PC-9 (cell line): ENCODE results near the gene N4BP3. TPM values are rescaled to one million over a fixed set of nuclear protein-coding genes. Genes with fewer than 3 reads are reported as not detected.

Experiments used
- BruUV-seq: library from RNA; stranded (reverse); fragments of 400-500 nt; replicated peaks from 2 replicates; lab custom pipeline; 2021; lab: Mats Ljungman, UMichigan
- CTCF ChIA-PET: fragments of 300-600 bp; sonication (Branson Sonifier 250); formaldehyde crosslinking; loops from one replicate; lab custom pipeline; 2022; ENCODE audit warnings: antibody characterized with exemption; lab: Charles Lee
- POLR2A ChIA-PET: fragments of 300-600 bp; sonication (Branson Sonifier 250); formaldehyde crosslinking; loops from one replicate; lab custom pipeline; 2022; ENCODE audit warnings: antibody characterized with exemption; ENCODE audit not compliant: unreplicated experiment; lab: Charles Lee
- DNase-seq, 2 experiments: peaks; one replicate each; pipeline versions ENCODE4 v3.0.0 to v3.0.0-alpha.2; 2015 to 2022; ENCODE audit warnings: mixed read lengths in 1 of 2
- H2AFZ ChIP-seq: fragments of 200-600 bp; sonication (generic); 2 replicates; pipeline ENCODE4 v1.8.1; 2017; ENCODE audit warnings: antibody characterized with exemption
- H3F3A ChIP-seq: fragments of 200-600 bp; sonication (generic); 2 replicates; pipeline ENCODE4 v1.8.1; 2017; ENCODE audit warnings: antibody characterized with exemption, mild to moderate bottlenecking, low read depth; ENCODE audit not compliant: insufficient read depth
- H3K27ac ChIP-seq: fragments of 200-600 bp; sonication (generic); 2 replicates; pipeline ENCODE4 v1.6.1; 2016; ENCODE audit warnings: mixed run types
- H3K27me3 ChIP-seq: fragments of 200-600 bp; sonication (generic); 2 replicates; pipeline ENCODE4 v1.6.1; 2016; ENCODE audit warnings: low read depth, mixed run types; ENCODE audit not compliant: insufficient read depth
- H3K36me3 ChIP-seq: fragments of 200-600 bp; sonication (generic); 2 replicates; pipeline ENCODE4 v1.6.1; 2016; ENCODE audit warnings: low read depth, mixed run types
- H3K4me1 ChIP-seq: fragments of 200-600 bp; sonication (generic); replicated peaks from 2 replicates; pipeline ENCODE4 v1.6.1; 2016; ENCODE audit warnings: mixed run types; ENCODE audit not compliant: insufficient read depth
- H3K4me2 ChIP-seq: fragments of 200-600 bp; sonication (generic); 2 replicates; pipeline ENCODE4 v1.6.1; 2017; ENCODE audit warnings: mixed run types
- H3K4me3 ChIP-seq: fragments of 200-600 bp; sonication (generic); 2 replicates; pipeline ENCODE4 v1.6.1; 2016; ENCODE audit warnings: mixed run types
- H3K79me2 ChIP-seq: fragments of 200-600 bp; sonication (generic); 2 replicates; pipeline ENCODE4 v1.6.1; 2017; ENCODE audit warnings: low read depth, mixed run types
- H3K9me2 ChIP-seq: fragments of 200-600 bp; sonication (generic); 2 replicates; pipeline ENCODE4 v1.8.1; 2017; ENCODE audit warnings: mild to moderate bottlenecking; ENCODE audit not compliant: insufficient read depth
- H3K9me3 ChIP-seq: fragments of 200-600 bp; sonication (generic); 2 replicates; pipeline ENCODE4 v1.8.1; 2016; ENCODE audit warnings: low read depth; ENCODE audit not compliant: insufficient read depth
- H4K20me1 ChIP-seq: fragments of 200-600 bp; sonication (generic); 2 replicates; pipeline ENCODE4 v1.8.1; 2017; ENCODE audit not compliant: insufficient read depth
- CTCF ChIP-seq: fragments of 200-600 bp; sonication (generic); conservative IDR thresholded peaks from 2 replicates; pipeline ENCODE4 v1.6.1; 2017; ENCODE audit warnings: mixed run types, antibody characterized with exemption, mild to moderate bottlenecking, moderate library complexity
- EZH2 ChIP-seq: fragments of 200-600 bp; sonication (generic); IDR thresholded peaks from 2 replicates; pipeline ENCODE4 v1.8.0; 2017; ENCODE audit warnings: antibody characterized with exemption, low read depth
- intact Hi-C: fragments of 100-400 bp; cut with micrococcal nuclease; formaldehyde crosslinking; loops from one replicate; pipeline ENCODE4 v1.10.0; 2022; ENCODE audit not compliant: unreplicated experiment
- total RNA-seq: library from RNA; stranded (reverse); gene quantifications from 2 replicates; pipeline ENCODE4 v1.2.3, GENCODE V29; 2021

Gene N4BP3
- total RNA-seq, 1 experiment from 2014 or later: 0.81 TPM

- no peaks in the 10 kb centered on the region for H3F3A ChIP-seq
- H2AFZ ChIP-seq: no peak overlapping the region
- H3K79me2 ChIP-seq: no peaks in the 10 kb centered on the region
- ChIA-PET POLR2A (no interaction called here), CTCF (no interaction called here)
- H3K9me2 ChIP-seq: no peaks in the 10 kb centered on the region
- H3K4me2 ChIP-seq: no peak overlapping the region
- H3K27ac ChIP-seq: no peak overlapping the region
- no peaks in the 10 kb centered on the region for H4K20me1 ChIP-seq
- no peaks in the 10 kb centered on the region for H3K9me3 ChIP-seq
- DNase-seq: no peak
- TF ChIP-seq CTCF: no peak
- no peak for TF ChIP-seq EZH2
- no TSS peak for BruUV-seq
- intact Hi-C loops: no loop called here
- H3K4me1 ChIP-seq: no peaks in the 10 kb centered on the region
- peaks cover 6% of the 10 kb centered on the region; the same call in 1 of the 2 replicates for H3K27me3 ChIP-seq
- H3K4me3 ChIP-seq: no peak overlapping the region
- no peaks in the 10 kb centered on the region for H3K36me3 ChIP-seq
Observed at GRCh38 chr5:178170455-178170854, 57.1 kb downstream of the N4BP3 start.

GRCh38 chr5:178174456-178174855 lies 61.1 kb downstream of the N4BP3 start:
- Histone ChIP-seq H3K36me3 (no peaks in the 10 kb centered on the region), H3K27me3 (peaks cover 4% of the 10 kb centered on the region; the same call in 1 of the 2 replicates), H3K4me2 (no peak overlapping the region), H3K9me3 (no peaks in the 10 kb centered on the region), H3F3A (0 out of 2 replicates have a peak, but pooled peaks cover 5% of the 10 kb centered on the region), H4K20me1 (no peaks in the 10 kb centered on the region), H3K27ac (no peak overlapping the region), H3K4me1 (no peaks in the 10 kb centered on the region), H2AFZ (no peak overlapping the region), H3K4me3 (no peak overlapping the region), H3K9me2 (no peaks in the 10 kb centered on the region), H3K79me2 (no peaks in the 10 kb centered on the region)
- ChIA-PET POLR2A (interaction anchor here (0.6 kb wide), 1 partner anchor 823 kb away, joined by 12 read pairs; no protein-coding TSS in a partner anchor), CTCF (no interaction called here)
- BruUV-seq: no TSS peak
- TF ChIP-seq CTCF: no peak
- no peak for TF ChIP-seq EZH2
- no peak for DNase-seq
- intact Hi-C loops: no loop called here

Other genes starting within 250 kb of the N4BP3 start
- not detected in 2 replicates for gene PROP1, start 117.3 kb upstream of the N4BP3 start, total RNA-seq
- 30.3 and 35.1 TPM in 2 replicates for gene RMND5B, start 17.5 kb downstream of the N4BP3 start, total RNA-seq
- 221 and 229 TPM in 2 replicates for gene NHP2, start 40.4 kb downstream of the N4BP3 start, total RNA-seq
- not detected in 2 replicates for gene GMCL2, start 73.8 kb downstream of the N4BP3 start, total RNA-seq
- gene HNRNPAB, start 91.0 kb downstream of the N4BP3 start, total RNA-seq: 171 and 193 TPM in 2 replicates
- 61.3 and 73.7 TPM in 2 replicates for gene PHYKPL, start 119.3 kb downstream of the N4BP3 start, total RNA-seq